ENCODE measurements around the gene TJAP1. TPM values are rescaled to one million over a fixed set of nuclear protein-coding genes. Genes with fewer than 3 reads are reported as not detected.

TJAP1 gene
- total RNA-seq, 1 experiment from 2014 or later = 50.5 TPM

GRCh38 chr6:43471399-43471798, 6.0 kb upstream of the TJAP1 start:
- H3K27ac ChIP-seq = peak overlapping the region; percentile 28; the same call in 1 of the 2 replicates
- TF ChIP-seq CTCF (conservative IDR thresholded peaks at IDR 0.05) (no peak), EZH2 (IDR thresholded peaks at IDR 0.05; ENCODE audit: low read depth) (no peak)
- no peaks in the 10 kb centered on the region for H3K27me3 ChIP-seq (ENCODE audit: insufficient read depth, low read depth)
- no peaks in the 10 kb centered on the region; the same call in 1 of the 2 replicates for H3K9me2 ChIP-seq (ENCODE audit: insufficient read depth)
- H3K4me1 ChIP-seq (replicated peaks; ENCODE audit: insufficient read depth) = peaks cover 26% of the 10 kb centered on the region
- DNase-seq = peak; percentile 25 to 50
- BruUV-seq (replicated peaks) = no TSS peak
- CTCF ChIA-PET = no interaction called here
- no peak overlapping the region for H3K4me3 ChIP-seq
- peak overlapping the region; percentile 42 for H3K4me2 ChIP-seq
- peak overlapping the region; percentile 35 for H2AFZ ChIP-seq
- intact Hi-C loops (cut with micrococcal nuclease; ENCODE audit: unreplicated experiment) = no loop called here
- H3K79me2 ChIP-seq (ENCODE audit: low read depth) = no peaks in the 10 kb centered on the region
- peaks cover 5% of the 10 kb centered on the region; the same call in 1 of the 2 replicates for H3F3A ChIP-seq (ENCODE audit: insufficient read depth, low read depth)
- H3K36me3 ChIP-seq (ENCODE audit: low read depth) = no peaks in the 10 kb centered on the region
- no peaks in the 10 kb centered on the region for H4K20me1 ChIP-seq (ENCODE audit: insufficient read depth)
- H3K9me3 ChIP-seq (ENCODE audit: insufficient read depth, low read depth) = no peaks in the 10 kb centered on the region
- POLR2A ChIA-PET (ENCODE audit: unreplicated experiment) = no interaction called here

GRCh38 chr6:43472515-43472914, 4.9 kb upstream of the TJAP1 start:
- DNase-seq = no peak
- intact Hi-C loops (cut with micrococcal nuclease; ENCODE audit: unreplicated experiment) = no loop called here
- no peak for TF ChIP-seq EZH2 (IDR thresholded peaks at IDR 0.05; ENCODE audit: low read depth)
- TF ChIP-seq CTCF (conservative IDR thresholded peaks at IDR 0.05) = no peak
- no TSS peak for BruUV-seq (replicated peaks)
- ChIA-PET POLR2A (ENCODE audit: unreplicated experiment) (no interaction called here), CTCF (no interaction called here)
- Histone ChIP-seq H3K36me3 (ENCODE audit: low read depth) (no peaks in the 10 kb centered on the region), H3K9me3 (ENCODE audit: insufficient read depth, low read depth) (no peaks in the 10 kb centered on the region), H3F3A (ENCODE audit: insufficient read depth, low read depth) (peaks cover 14% of the 10 kb centered on the region; the same call in 1 of the 2 replicates), H3K27ac (no peak overlapping the region), H3K79me2 (ENCODE audit: low read depth) (peaks cover under 1% of the 10 kb centered on the region; the same call in 1 of the 2 replicates), H3K4me3 (no peak overlapping the region), H3K4me1 (replicated peaks; ENCODE audit: insufficient read depth) (peaks cover 34% of the 10 kb centered on the region), H3K4me2 (no peak overlapping the region), H4K20me1 (ENCODE audit: insufficient read depth) (no peaks in the 10 kb centered on the region), H3K9me2 (ENCODE audit: insufficient read depth) (no peaks in the 10 kb centered on the region; the same call in 1 of the 2 replicates), H3K27me3 (ENCODE audit: insufficient read depth, low read depth) (no peaks in the 10 kb centered on the region), H2AFZ (no peak overlapping the region)

DNA sequence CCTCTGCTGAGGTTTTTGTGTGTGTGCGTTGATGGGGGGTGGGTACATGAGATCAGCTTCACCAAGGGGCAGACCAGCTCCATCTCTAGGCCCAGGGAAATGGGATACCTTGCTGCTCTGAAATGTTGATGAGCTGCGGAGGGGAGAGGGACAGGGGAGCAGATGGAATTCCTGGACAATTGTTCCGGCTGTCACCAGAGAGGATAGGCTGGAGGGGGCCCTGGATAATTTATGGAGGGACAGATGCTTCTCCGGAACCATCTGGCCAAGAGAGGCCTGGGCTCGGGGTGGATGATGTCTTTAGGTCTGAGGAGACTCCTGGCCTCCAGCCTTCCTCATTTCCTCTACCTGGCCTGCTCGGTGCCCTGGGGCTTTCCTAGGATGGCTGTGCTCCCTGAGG, 1.9 kb upstream of the TJAP1 start:
- H3K9me3 ChIP-seq (ENCODE audit: insufficient read depth, low read depth) = no peaks in the 10 kb centered on the region
- POLR2A ChIA-PET (ENCODE audit: unreplicated experiment) = no interaction called here
- CTCF ChIA-PET = no interaction called here

More for the DNA sequence above, 1.9 kb upstream of the TJAP1 start:
- H3K27me3 ChIP-seq (ENCODE audit: insufficient read depth, low read depth) = no peaks in the 10 kb centered on the region
- intact Hi-C loops (cut with micrococcal nuclease; ENCODE audit: unreplicated experiment) = no loop called here
- no peak for DNase-seq
- no peak overlapping the region for H2AFZ ChIP-seq
- TF ChIP-seq EZH2 (IDR thresholded peaks at IDR 0.05; ENCODE audit: low read depth) (no peak), CTCF (conservative IDR thresholded peaks at IDR 0.05) (no peak)
- peaks cover 49% of the 10 kb centered on the region for H3K4me1 ChIP-seq (replicated peaks; ENCODE audit: insufficient read depth)
- no peak overlapping the region for H3K4me2 ChIP-seq
- peaks cover 25% of the 10 kb centered on the region for H3F3A ChIP-seq (ENCODE audit: insufficient read depth, low read depth)
- H3K36me3 ChIP-seq (ENCODE audit: low read depth) = no peaks in the 10 kb centered on the region
- H3K4me3 ChIP-seq = no peak overlapping the region
- no peak overlapping the region for H3K27ac ChIP-seq
- no peaks in the 10 kb centered on the region for H4K20me1 ChIP-seq (ENCODE audit: insufficient read depth)
- BruUV-seq (replicated peaks) = no TSS peak
- H3K9me2 ChIP-seq (ENCODE audit: insufficient read depth) = no peaks in the 10 kb centered on the region; the same call in 1 of the 2 replicates
- peaks cover 30% of the 10 kb centered on the region for H3K79me2 ChIP-seq (ENCODE audit: low read depth)
